ENCODE results near the gene GDF15.

DNA sequence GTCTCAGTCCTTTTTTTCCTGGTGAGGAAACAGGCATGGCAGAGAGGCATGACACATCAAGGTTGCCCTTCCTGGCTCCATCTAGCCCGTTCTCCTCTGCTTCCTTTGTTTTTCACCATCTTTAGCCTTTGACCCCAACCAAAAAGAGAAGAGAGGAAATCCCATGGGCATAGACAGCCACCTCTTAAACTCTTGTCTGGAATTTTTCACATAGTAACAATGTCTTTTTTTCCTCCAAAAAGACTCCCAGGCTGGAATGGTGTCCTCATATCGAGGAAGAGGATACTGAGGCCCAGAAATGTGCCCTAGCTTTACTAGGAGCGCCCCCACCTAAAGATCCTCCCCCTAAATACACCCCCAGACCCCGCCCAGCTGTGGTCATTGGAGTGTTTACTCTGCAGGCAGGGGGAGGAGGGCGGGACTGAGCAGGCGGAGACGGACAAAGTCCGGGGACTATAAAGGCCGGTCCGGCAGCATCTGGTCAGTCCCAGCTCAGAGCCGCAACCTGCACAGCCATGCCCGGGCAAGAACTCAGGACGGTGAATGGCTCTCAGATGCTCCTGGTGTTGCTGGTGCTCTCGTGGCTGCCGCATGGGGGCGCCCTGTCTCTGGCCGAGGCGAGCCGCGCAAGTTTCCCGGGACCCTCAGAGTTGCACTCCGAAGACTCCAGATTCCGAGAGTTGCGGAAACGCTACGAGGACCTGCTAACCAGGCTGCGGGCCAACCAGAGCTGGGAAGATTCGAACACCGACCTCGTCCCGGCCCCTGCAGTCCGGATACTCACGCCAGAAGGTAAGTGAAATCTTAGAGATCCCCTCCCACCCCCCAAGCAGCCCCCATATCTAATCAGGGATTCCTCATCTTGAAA, at the start of gene GDF15:
- TF ChIP-seq, protein P1, sequence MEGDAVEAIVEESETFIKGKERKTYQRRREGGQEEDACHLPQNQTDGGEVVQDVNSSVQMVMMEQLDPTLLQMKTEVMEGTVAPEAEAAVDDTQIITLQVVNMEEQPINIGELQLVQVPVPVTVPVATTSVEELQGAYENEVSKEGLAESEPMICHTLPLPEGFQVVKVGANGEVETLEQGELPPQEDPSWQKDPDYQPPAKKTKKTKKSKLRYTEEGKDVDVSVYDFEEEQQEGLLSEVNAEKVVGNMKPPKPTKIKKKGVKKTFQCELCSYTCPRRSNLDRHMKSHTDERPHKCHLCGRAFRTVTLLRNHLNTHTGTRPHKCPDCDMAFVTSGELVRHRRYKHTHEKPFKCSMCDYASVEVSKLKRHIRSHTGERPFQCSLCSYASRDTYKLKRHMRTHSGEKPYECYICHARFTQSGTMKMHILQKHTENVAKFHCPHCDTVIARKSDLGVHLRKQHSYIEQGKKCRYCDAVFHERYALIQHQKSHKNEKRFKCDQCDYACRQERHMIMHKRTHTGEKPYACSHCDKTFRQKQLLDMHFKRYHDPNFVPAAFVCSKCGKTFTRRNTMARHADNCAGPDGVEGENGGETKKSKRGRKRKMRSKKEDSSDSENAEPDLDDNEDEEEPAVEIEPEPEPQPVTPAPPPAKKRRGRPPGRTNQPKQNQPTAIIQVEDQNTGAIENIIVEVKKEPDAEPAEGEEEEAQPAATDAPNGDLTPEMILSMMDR (conservative IDR thresholded peaks at IDR 0.05; ENCODE audit: low read depth in 2 of 2), result peak; percentile 82 to 90
- TF ChIP-seq ZNF462 (CRISPR knock-in tag; IDR thresholded peaks at IDR 0.05) (no peak), EZH2 (IDR thresholded peaks at IDR 0.05; ENCODE audit: low read depth, unreplicated experiment) (no peak), EZH2phosphoT487 (IDR thresholded peaks at IDR 0.05; ENCODE audit: unreplicated experiment) (no peak), REST (IDR thresholded peaks at IDR 0.05; ENCODE audit: unreplicated experiment) (no peak), ZNF331 (CRISPR knock-in tag; IDR thresholded peaks at IDR 0.05; ENCODE audit: low read depth) (no peak), POLR2AphosphoS5 (IDR thresholded peaks at IDR 0.05; ENCODE audit: low read depth) (peak; percentile 81), CREB1 (CRISPR knock-in tag; IDR thresholded peaks at IDR 0.05; ENCODE audit: low read depth) (no peak)

All from GM23338 (cell line).